HG03469 (cell line): Measurements from ENCODE around the gene CHRND.

ENCODE experiments used
- ATAC-seq: cut with Tn5 transposase; IDR thresholded peaks from one replicate; pipeline ENCODE4 v1.9.1; 2021; ENCODE audit warnings: mild to moderate bottlenecking, moderate library complexity, moderate number of reproducible peaks; ENCODE audit not compliant: unreplicated experiment

Gene CHRND

DNA sequence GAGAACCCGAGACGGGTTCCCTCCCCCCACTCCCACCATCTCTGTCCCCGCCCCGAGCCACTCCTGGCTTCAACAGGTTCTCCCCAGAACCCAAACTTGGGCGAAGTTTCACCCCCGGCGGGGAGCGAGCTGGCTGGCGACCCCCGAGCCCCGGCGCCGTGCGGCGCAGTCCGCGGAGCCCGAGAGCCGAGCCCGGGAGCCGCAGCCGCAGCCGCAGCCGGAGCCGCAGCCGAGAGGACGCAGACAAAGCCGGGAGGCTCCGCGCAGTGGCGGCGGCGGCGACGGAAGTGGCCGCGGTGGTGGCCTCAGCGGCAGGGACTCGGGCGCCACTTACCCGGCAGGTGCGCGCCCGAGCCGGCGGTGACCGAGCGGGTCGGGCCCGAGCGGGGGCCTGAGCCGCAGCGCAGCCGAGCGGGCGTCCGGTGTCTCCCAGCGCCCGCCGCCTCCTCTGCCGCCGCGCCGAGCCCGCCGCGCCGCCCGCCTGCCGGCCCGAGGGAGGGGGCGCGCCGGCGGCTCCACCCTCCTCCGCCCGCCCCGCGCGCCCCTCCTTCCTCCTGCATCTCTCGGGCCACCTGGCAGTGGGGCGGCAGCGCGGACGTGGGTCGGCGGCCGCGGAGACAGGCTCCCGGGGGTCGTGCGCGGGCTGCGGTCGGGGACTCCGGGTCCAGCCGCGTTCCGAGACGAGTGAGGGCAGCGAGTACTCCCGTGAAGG lies 38.4 kb upstream of the CHRND start, which contains the start of gene ECEL1:
TSS of gene ECEL1 (minus strand) at position 450 of the 712 bp plus-strand sequence. CDS start 1,181 bp downstream, outside the sequence.
- ATAC-seq = no peak

DNA sequence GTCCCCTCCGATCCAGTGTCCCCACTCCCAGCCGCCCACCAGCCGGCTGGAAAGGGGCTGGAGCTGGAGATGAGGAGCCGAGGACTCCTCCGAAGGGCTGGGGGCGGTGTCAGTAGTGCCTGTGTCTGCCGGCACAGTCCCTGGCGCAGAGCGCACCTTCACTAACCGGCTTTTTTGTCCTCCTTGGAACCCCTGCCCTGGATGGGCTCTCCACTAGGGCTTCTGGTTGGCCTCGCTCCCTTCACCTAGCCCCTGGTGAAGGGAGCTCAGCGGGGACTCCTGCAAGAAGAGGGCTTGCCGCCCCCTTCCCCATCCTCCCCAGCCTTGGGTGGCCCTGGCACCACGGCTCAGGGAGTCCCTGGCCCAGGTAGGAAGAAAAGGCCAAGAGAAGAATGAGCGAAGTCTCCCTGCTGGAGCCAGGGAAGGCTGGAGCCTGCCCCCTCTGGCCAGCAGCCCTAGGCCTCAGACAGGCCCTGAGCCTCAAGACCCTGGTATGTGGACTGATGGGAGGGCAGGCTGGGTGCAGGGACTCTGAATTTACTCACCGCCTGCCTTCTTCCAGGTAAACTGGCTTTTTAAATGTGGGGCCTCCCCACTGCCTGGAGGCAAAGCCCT lies 37.8 kb upstream of the CHRND start:
- ATAC-seq = no peak

DNA sequence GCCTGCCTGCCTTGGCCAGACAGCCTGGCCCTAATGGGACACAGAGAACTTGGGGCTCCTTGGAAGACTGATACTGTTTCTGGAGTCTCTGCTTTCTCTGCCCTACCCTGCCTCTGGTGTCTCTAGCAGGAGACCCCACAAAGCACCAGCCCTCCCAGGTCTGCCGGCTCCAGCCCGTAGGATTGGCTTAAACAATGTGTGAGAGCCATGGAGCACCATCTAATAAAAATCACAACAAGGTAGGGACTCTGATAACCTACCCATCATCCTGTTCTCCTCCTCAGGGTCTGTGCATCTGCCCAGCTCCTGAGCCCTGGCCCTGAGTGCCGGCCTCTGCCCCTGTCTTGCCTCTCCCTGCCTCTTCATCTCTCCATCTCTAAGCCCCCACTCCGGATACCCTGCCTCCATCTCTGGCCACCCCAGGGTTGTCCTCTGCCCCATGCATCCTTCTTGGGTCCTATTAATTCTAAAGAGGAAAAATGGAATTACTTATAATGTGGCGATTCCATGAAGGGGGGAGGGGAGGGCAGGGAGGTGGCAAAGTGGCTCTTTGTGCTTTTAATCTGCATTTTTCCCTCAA lies 37.1 kb upstream of the CHRND start:
- no peak for ATAC-seq

GRCh38 chr2:232489516-232490220 lies 36.3 kb upstream of the CHRND start:
- ATAC-seq = no peak

DNA sequence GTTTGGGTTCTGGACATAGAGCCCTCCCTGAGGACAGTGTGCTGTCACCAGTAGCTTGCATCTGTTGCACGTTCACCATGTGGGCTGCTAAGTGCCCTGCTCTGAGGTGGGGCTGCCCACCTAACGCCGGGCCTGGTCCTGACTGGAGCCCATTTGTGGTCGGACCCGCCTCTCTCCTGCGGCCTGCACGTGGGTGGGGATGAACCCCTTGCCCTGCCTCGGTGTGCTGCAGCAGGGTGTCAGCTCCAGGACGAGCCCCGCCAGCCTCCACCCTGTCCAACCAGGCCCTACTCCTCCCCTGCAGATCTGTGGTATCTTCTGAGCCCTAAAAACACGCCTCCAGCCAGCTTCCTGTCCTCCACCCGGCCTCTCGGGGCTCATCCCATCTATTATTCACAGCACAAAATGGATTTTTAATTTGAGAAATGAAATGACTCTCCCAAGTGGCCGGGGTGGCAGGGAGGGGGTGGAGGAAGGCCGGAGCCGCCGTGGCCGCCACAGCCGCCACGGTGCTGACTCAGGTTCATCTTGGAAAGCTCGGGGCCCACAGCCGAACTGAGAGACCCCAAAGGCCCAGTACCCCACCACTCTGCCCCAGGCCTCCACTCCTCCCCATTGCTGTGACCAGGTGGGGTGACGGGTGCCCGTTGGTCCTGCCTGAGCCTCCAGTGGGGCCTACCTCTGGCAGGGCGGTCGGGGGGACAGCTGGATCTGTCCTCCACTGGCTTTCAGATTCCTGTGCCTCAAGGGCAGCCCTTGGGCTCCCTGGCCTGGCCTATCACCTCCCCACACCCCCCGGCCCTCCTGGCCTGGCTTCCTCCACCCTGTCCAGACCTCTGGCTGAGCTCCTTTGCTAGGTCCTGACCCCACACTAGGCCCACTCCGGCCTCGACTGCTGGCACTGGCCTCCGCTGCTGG lies 35.5 kb upstream of the CHRND start:
- ATAC-seq = no peak

- no peak for ATAC-seq
Observed at GRCh38 chr2:232491139-232491780, 34.7 kb upstream of the CHRND start.

DNA sequence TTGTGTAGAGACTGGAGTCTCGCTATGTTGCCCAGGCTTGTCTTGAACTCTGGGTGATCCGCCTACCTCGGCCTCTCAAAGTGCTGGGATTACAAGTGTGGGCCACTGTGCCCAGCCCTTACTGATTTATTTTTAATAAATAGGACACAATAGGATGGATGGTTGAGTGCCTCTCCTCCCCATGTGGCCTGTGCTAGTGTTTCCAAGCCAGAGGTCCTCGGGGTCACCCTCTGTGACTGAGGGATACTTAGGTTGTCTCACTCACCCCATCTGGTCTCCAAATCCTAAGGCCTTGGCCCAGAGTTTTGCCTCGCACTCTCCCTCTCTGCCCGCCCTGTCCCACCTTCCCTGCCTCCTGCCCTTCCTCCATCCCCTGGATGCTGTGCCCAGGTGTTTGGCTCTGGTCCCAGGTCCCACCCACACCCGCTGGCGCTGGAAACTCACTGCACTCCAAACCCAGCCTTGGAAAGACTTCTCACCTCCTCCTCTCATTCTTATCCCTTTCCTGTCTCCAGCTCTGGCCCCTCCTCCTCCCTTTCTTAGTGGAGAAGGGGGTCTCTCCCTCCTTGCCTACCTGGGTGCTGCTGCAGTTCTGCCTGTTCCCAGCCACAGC lies 33.6 kb upstream of the CHRND start:
- ATAC-seq = no peak

GRCh38 chr2:232492963-232493700 lies 32.8 kb upstream of the CHRND start:
- ATAC-seq = no peak

- no peak for ATAC-seq
Observed at GRCh38 chr2:232493701-232494474, 32.1 kb upstream of the CHRND start.

DNA sequence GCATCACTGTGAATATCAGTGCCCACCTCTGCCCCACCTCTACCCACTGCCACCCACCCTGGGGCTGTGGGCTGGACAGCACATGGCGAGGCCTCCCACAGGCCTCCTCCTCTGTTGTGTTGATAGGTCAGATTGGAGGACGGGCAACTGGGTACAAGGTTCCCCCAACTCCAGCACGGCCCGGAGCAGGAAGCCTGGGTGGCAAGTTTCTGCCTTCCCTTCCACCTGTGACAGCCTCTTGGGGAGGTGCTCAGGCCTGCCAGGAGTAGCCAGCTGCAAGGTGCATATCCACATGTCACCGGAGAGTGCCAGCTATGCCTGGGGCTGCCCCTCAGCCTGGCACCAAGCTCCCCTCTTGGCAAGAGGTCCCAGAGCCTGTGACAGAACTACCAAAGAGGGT lies 31.4 kb upstream of the CHRND start:
- ATAC-seq = no peak

DNA sequence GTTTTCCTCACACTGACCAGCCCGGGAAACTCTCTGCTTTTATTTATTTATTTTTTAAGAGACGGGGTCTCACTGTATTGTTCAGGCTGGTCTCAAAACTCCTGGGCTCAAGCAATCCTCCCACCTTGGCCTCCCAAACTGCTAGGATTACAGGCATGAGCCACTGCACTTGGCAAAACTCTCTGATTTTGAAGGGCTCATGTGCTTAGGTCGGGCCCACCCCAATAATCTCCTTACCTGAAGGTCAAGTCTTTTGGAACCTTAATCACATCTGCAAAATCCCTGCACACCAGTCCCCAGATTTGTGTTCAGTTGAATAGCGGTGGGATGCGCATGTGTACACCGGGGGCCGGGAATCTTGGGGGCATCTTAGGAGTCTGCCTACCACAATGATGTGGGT lies 30.7 kb upstream of the CHRND start:
- ATAC-seq = no peak

GRCh38 chr2:232496501-232497270 lies 29.3 kb upstream of the CHRND start:
- ATAC-seq = no peak

GRCh38 chr2:232497348-232497747 lies 28.6 kb upstream of the CHRND start:
- no peak for ATAC-seq

- ATAC-seq = no peak
Observed at GRCh38 chr2:232498452-232498851, 27.5 kb upstream of the CHRND start.

DNA sequence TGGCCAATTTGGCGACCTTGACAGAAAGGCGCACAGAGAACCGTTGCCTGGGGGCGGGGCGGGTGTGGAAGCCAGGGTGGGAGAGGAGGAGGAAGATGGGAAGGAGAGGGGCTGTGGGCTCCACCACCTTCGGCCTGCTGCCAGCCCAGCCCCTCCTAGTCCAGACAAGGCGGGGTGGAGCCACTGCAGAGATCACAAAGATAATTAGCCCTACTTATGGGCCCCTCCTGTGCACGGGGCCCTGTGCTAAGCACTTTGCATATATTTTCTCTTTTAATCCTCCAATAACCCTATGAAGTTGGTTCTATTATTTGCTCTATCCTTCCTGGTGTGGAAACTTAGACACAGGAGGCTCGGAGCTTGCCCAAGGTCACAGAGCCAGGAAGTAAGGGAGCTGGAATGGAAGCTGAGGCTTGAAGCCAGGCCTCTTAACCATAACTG lies 24.6 kb upstream of the CHRND start:
- no peak for ATAC-seq

DNA sequence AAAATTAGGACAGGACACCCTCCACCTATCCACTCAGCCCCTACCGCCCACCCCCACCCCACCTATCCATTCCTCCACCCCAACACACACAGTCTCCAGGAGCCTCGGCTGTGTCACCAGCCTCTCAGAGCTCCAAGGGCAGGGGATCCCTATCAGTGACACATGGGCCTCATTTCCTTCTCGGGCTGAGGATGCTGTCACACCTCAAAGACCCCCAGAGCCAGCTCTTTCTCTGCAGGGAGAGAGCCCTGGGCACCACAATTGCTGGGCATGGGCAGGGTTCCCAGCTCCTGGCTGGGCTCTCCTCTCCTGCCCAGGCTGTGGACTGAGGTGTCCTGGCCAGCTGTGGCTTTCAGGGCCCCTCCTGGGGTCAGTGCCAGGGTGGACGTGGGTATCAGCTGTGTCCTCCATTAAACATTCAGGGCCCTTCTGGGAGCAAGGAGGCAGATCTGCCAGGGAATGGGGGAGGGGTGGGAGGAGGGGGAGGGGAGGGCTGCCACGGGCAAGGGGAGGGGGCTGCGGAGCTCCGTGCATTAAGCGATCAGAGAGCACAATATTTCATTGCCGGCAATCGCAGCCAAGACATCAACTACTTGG lies 24.1 kb upstream of the CHRND start:
- ATAC-seq = no peak

- ATAC-seq = no peak
Observed at GRCh38 chr2:232502511-232502910, 23.4 kb upstream of the CHRND start.
